Bronchial epithelial cell (primary cell): ENCODE results near the gene METTL22. TPM values are rescaled to one million over a fixed set of nuclear protein-coding genes. Genes with fewer than 3 reads are reported as not detected.

Experiments used
- DNase-seq: peaks from one replicate; pipeline ENCODE4 v3.0.0-alpha.2; 2010; ENCODE audit warnings: low read depth
- FAIRE-seq: peaks from 2 replicates; lab custom pipeline; 2011; peaks lifted over from hg19 to GRCh38; lab: Jason Lieb, UNC
- H3K27me3 ChIP-seq: 2 replicates; pipeline ENCODE4 v1.5.1; 2011; ENCODE audit warnings: low read length; ENCODE audit not compliant: control insufficient read depth, insufficient read depth
- H3K36me3 ChIP-seq: 2 replicates; pipeline ENCODE4 v1.5.1; 2011; ENCODE audit warnings: low read length; ENCODE audit not compliant: control insufficient read depth, insufficient read depth
- H3K4me3 ChIP-seq: 2 replicates; pipeline ENCODE4 v1.5.1; 2011; ENCODE audit warnings: mild to moderate bottlenecking, low read depth, low read length, control low read depth
- CTCF ChIP-seq: IDR thresholded peaks from 2 replicates; pipeline ENCODE4 v1.5.1; 2011; ENCODE audit warnings: mild to moderate bottlenecking, moderate library complexity, low read length, control low read depth, inconsistent platforms; ENCODE audit not compliant: insufficient read depth, severe bottlenecking
- total RNA-seq: library from RNA; depleted of rRNA; stranded (reverse); fragments of >200 nt; gene quantifications from 2 replicates; pipeline ENCODE4 v1.2.1, GENCODE V29; 2014

Gene METTL22
- total RNA-seq, 1 donor from 2014 or later = 14.5 TPM

GRCh38 chr16:8596581-8596980, 24.9 kb upstream of the METTL22 start:
- no peaks in the 10 kb centered on the region for H3K27me3 ChIP-seq
- no peak for FAIRE-seq
- no peak for TF ChIP-seq CTCF

DNA sequence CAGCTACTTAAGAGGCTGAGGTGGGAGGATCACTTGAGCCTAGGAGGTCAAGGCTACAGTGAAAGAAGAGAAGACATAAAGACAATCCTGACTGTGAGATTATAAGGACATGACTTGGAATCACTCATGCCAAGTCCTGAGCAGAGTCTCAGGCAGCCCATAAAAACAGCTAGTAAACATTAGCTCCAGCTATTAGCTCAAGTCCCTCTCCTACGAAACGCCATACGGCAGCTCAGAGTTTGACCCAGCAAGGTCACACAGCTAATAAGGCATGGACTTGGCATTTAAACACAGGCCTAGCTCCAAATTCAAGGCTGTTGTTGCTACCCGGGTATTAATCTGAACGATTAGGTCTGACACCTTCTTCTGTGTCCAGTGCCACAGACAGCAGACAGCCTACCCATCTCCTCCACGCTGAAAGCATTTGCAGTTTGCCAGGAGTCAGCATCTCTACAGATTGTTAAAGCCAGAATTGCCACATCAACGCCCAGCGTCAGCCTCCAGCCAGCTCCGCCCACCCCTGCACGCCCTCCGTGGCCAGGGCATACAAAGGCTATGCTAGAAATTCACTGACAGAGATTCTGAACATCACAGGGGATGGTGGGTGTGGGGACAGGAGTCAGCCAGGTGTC, 21.2 kb upstream of the METTL22 start:
- H3K36me3 ChIP-seq = no peaks in the 10 kb centered on the region
- no peak for TF ChIP-seq CTCF
- FAIRE-seq (no peak), DNase-seq (no peak)
- H3K4me3 ChIP-seq = no peak overlapping the region
- no peaks in the 10 kb centered on the region for H3K27me3 ChIP-seq

More at GRCh38 chr16:8596581-8596980, 24.9 kb upstream of the METTL22 start:
- no peak for DNase-seq
- H3K4me3 ChIP-seq = no peak overlapping the region
- H3K36me3 ChIP-seq = no peaks in the 10 kb centered on the region

GRCh38 chr16:8605554-8605953, 15.9 kb upstream of the METTL22 start:
- H3K36me3 ChIP-seq = no peaks in the 10 kb centered on the region
- no peak for DNase-seq
- no peak overlapping the region for H3K4me3 ChIP-seq
- FAIRE-seq = no peak
- no peak for TF ChIP-seq CTCF
- no peaks in the 10 kb centered on the region for H3K27me3 ChIP-seq

- no peak for DNase-seq
- no peak for FAIRE-seq
- H3K36me3 ChIP-seq = no peaks in the 10 kb centered on the region
- H3K4me3 ChIP-seq = no peak overlapping the region
- no peaks in the 10 kb centered on the region for H3K27me3 ChIP-seq
- TF ChIP-seq CTCF = no peak
Measured at GRCh38 chr16:8607214-8607613, 14.3 kb upstream of the METTL22 start.

DNA sequence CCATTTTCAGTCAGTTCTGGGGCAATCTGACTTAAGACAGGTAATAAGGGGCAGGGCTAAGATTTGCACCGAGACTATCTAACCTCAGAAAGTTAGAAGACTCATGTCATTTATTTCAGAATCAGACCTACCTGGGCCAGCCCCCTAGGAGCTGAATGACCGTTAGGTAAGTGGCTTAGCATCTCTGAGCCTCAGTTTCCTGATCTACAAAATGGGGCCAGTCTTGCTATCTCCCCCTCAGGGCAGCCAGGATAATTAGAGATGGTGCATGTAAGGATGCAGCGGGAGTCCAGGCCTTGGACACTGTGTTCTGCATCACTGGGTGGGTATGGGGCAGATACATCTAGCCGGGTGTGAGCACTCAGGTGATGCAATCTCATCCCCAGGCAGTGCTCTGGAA, 10.4 kb upstream of the METTL22 start:
- Histone ChIP-seq H3K4me3 (no peak overlapping the region), H3K27me3 (no peaks in the 10 kb centered on the region), H3K36me3 (no peaks in the 10 kb centered on the region)
- no peak for FAIRE-seq
- TF ChIP-seq CTCF = no peak
- DNase-seq = no peak

DNA sequence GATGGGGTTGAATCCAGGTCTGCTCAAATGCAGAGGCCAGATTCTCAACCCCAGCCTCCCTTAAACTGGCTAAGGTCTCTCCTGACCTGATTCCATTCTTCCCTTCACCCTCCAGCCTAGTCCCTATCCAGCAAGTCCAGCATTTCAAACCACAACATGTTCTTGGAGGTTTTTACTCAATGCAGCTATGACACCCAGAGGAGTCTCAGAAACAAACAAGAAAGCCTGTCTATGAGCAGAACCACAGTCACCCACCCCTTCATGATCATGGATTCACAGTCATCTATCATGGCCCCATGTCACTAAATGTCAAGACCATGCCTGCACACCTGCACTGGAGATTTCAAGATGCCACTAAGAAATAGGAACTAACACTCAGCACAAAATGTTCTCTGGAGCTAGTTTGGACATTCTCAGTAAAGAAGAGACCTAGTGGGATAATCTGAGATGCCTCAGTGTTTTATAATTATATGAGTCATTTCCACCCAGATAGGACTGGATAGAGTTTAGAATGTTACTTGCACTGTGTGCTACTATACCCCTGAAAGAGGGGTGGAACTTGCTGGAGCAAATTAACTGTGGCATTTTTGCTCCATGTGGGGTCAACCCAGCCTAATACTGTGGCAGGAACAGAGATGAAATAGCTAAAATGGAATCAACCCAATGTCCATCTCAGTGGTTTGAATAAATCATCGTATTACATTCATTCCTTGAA, 9.5 kb upstream of the METTL22 start:
- H3K4me3 ChIP-seq = no peak overlapping the region
- H3K36me3 ChIP-seq = no peaks in the 10 kb centered on the region
- DNase-seq (peak; percentile 37), FAIRE-seq (no peak)
- no peak for TF ChIP-seq CTCF
- H3K27me3 ChIP-seq = no peaks in the 10 kb centered on the region
